MM.1S (cell line): ENCODE data around the gene ZXDC.

Source experiments
- EZH2 ChIP-seq: fragments of 300-600 bp; sonication (generic); optimal IDR thresholded peaks from 2 replicates; pipeline ENCODE3; 2017; ENCODE audit warnings: low read depth, mild to moderate bottlenecking, antibody characterized with exemption, low read length, mixed read lengths
- TF ChIP-seq, protein P1 (sequence below): fragments of 300-600 bp; sonication (generic); IDR thresholded peaks from 2 replicates; pipeline ENCODE4 v1.5.1; 2016; ENCODE audit warnings: antibody characterized with exemption, low read length, mixed read lengths

DNA sequence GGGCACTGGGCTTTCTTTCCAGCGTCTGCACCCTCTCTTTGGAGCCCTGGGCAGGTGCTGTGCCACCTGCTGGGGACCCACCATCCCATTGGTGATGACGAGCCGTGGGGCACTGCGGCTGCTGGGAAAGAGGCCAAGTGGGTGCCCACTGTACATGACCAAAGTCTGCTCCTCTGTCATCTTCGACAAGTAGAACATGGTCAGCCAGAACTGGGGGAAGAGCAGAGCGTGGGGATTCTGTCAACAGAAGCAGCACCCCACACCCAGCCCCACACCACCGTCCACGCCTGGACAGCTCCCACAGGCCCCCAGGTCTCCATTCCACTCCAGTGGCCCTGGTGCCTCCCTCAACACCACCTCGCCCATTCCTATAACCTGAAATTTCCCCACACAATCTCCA, 32.2 kb upstream of the ZXDC start:
- TF ChIP-seq, protein P1, sequence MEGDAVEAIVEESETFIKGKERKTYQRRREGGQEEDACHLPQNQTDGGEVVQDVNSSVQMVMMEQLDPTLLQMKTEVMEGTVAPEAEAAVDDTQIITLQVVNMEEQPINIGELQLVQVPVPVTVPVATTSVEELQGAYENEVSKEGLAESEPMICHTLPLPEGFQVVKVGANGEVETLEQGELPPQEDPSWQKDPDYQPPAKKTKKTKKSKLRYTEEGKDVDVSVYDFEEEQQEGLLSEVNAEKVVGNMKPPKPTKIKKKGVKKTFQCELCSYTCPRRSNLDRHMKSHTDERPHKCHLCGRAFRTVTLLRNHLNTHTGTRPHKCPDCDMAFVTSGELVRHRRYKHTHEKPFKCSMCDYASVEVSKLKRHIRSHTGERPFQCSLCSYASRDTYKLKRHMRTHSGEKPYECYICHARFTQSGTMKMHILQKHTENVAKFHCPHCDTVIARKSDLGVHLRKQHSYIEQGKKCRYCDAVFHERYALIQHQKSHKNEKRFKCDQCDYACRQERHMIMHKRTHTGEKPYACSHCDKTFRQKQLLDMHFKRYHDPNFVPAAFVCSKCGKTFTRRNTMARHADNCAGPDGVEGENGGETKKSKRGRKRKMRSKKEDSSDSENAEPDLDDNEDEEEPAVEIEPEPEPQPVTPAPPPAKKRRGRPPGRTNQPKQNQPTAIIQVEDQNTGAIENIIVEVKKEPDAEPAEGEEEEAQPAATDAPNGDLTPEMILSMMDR, result no peak
- TF ChIP-seq EZH2, result no peak
